ENCODE data around the gene ALDOC.

Gene ALDOC

GRCh38 chr17:28530250-28530649, 46.4 kb downstream of the ALDOC start:
- no peak for DNase-seq

- no peak for DNase-seq
These were observed 47.7 kb downstream of the ALDOC start for GRCh38 chr17:28529013-28529400.

GRCh38 chr17:28528327-28529012, 48.2 kb downstream of the ALDOC start:
- no peak for DNase-seq

- DNase-seq = no peak
These were observed 48.8 kb downstream of the ALDOC start for GRCh38 chr17:28527859-28528258.

GRCh38 chr17:28527181-28527681, 49.5 kb downstream of the ALDOC start:
- no peak for DNase-seq

GRCh38 chr17:28526381-28526780, 50.3 kb downstream of the ALDOC start:
- no peak for DNase-seq

GRCh38 chr17:28524476-28525424, 51.9 kb downstream of the ALDOC start:
- DNase-seq = no peak

GRCh38 chr17:28523876-28524275, 52.8 kb downstream of the ALDOC start:
- DNase-seq = no peak

- no peak for DNase-seq
These were observed 53.5 kb downstream of the ALDOC start for GRCh38 chr17:28523186-28523585.
